HG03196 (cell line): ENCODE data around the gene SP9.
"Not testable (repeated sequence)": the region's sequence is repeated elsewhere in the genome, so short reads cannot be mapped to it uniquely, and the experiment has no call there.

Experiments used
- ATAC-seq: cut with Tn5 transposase; IDR thresholded peaks from one replicate; pipeline ENCODE4 v1.9.1; 2021; ENCODE audit not compliant: unreplicated experiment

Gene SP9

DNA sequence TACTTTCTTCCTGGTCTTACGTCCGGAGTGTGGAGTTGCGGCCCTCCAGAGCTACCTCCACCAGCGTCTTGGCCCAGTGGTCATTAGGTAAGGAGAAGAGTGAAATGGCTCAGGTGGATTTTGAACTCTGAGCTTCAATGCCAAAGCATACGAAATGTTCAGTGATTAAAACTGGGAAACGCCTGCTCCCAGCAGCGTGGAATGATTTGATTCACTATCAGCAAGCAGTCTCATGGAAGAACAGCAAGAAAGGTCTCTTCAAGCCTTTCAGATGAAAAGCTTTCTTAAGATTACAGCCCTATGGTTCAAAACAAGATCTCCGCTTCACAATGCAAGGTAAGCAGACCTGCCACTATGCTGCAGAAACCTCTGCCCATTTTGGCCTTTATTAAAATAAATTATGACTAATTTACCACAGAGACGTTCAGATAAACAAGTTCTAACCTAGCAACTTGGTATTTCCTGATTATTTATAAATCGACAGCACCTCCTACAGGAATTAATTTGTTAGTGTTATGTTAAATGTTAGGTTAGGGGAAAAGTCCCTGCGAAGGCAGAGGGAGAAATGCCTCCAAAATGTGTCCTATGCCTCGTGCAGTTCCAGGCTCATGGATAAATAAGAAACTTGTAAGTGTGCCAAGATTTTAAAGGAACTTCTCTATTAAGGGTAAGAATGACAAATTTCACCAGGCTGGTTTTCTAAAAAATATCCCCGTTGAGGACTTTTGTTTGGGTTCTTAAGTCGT lies 10.1 kb downstream of the SP9 start:
- ATAC-seq, result no peak

DNA sequence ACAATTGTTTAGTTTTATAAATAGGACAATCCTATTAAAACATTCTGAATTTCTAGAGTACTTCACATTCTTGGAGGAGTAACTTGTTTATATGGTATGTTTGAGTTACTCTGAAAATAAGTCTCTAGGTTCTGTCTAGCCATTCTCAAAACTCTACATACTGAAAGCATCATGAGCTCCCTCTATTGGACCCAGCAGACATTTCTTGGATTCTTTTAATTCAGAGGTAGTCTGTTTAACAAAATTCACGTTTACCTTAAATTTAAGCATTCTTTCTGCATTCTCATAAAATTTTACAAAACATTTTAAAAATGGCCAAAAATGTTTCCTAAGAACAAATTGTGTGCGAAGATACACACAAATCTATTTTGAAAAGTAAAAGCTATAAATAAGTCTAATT lies 15.3 kb downstream of the SP9 start:
- no peak for ATAC-seq

DNA sequence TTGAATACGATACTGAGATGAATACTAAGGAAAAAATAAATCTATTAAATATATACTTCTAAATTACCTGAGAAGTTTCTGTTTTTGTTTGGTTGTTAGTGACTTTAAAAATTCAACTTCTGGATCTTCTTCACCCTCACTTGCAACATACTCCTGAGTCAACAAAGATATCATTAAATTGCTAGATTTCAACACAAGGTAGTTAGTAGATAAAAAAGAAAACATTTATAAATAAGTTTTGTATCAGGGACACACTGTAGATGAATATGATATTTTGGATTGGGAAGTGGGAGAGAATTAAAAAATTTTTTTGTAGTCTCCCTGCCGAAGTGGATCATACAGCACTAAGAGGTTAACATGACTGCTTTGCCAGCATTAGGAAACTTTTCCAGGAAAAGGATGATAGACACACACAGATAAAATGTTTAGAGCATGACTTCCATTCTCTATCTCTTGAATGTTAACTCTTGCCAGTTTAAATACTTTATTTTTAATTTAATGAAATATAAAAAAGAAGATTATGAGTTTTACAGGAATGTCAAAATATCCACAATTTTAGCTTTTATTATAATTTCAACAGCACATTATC lies 15.9 kb downstream of the SP9 start:
- ATAC-seq, result no peak

DNA sequence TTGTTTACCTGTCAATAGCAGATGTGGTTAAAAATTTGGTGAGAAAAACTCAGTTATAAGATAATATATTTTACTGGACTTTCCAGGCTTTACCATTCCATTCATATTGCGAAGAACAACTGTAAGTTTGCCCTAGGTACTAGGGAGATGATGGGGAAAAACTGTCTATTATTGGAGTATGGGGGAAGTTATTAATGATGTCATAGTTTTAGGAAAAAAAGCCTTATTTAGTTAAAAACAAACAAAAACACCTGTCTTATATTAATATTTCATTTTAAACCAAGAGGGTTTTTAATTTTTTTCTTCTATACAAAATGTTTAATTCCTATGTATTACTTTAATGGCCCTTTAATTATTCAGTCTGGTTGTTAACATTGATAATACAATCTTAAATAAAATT lies 18.2 kb downstream of the SP9 start:
- ATAC-seq, result no peak

DNA sequence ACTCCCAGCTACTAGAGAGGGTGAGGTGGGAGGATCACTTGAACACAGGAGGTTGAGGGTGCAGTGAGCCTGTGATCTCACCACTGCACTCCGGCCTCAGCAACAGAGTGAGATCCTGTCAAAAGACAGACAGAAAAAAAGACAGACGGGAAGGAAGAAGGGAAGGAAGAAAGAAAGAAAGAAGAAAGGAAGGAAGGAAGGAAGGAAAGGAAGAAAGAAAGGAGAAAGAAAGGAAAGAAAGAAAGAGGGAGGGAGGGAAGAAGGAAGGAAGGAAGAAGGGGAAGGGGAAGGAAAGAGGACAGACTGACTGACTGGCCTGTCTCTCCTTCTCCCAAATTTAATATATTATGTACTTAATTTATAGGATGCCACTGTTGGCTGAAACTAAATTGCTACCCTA lies 21.6 kb downstream of the SP9 start:
- ATAC-seq, result no peak

DNA sequence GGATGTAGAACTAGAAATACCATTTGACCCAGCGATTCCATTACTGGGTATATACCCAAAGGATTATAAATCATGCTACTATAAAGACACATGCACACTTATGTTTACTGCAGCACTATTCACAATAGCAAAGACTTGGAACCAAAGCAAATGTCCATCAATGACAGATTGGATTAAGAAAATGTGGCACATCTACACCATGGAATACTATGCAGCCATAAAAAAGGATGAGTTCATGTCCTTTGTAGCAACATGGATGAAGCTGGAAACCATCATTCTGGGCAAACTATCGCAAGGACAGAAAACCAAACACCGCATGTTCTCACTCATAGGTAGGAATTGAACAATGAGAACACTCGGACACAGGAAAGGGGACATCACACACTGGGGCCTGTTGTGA lies 24.9 kb downstream of the SP9 start:
- not testable (repeated sequence) for ATAC-seq

DNA sequence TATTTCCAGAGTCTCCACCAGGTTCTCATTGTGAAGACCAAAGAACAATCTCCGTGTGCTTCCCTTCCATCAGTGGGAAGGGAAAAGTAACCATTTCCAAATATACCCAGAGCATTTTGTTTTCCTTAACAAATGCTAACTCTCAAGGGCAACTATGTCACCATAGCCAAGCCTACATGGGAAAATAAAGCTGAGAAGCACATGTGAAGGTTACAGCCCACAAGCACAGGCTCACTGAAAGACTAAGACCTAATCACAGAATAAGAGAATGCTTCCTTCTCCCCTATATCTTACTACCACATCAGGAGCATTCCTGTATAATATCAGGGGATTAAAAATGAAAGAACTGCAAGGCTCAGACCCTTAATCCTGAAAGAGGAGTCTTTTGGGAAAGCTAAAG lies 28.2 kb downstream of the SP9 start:
- no peak for ATAC-seq

DNA sequence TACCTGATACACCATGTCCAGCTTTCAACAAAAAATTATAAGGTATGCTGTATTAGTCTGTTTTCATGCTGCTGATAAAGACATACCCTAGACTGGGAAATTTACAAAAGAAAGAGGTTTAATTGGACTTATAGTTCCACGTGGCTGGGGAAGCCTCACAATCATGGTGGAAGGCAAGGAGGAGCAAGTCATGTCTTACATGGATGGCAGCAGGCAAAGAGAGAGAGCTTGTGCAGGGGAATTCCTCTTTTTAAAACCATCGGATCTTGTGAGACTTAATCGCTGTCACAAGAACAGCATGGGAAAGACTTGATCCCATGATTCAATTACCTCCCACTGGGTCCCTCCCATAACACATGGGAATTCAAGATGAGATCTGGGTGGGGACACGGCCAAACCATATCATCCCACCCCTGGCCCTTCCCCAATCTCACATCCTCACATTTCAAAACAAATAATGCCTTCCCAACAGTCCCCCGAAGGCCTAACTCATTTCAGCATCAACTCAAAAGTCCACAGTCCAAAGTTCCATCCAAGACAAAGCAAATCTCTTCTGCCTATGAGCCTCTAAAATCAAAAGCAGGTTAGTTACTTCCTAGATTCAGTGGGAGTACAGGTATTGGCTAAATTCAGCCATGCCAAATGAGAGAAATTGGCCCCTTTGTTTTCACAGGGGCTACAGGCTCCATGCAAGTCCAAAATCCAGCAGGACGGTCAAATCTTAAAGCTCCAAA lies 28.9 kb downstream of the SP9 start:
- ATAC-seq, result not testable (repeated sequence)

DNA sequence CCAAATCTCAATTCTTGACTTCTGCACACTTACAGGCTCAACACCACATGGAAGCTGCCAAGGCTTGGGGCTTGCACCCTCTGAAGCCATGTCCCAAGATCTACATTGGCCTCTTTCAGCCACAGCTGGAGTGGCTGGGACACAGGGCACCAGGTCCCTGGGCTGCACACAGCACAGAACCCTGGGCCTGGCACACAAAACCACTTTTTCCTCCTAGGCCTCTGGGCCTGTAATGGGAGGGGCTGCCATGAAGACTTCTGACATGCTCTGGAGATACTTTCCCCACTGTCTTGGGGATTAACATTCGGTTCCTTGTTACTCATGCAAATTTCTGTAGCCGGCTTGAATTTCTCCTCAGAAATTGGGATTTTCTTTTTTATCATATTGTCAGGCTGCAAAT lies 29.9 kb downstream of the SP9 start:
- ATAC-seq, result no peak

DNA sequence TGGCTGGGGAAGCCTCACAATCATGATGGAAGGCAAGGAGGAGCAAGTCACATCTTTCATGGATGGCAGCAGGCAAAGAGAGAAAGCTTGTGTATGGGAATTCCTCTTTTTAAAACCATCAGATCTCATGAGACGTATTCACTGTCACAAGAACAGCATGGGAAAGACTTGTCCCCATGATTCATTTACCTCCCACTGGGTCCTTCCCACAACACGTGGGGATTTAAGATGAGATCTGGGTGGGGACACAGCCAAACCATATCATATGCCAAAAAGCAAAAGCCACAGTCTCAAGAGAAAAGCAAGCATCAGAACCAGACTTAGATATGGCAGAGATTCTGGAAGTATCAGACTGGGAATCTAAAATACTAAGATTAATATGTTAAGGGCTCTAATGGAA lies 30.8 kb downstream of the SP9 start:
- ATAC-seq, result no peak

DNA sequence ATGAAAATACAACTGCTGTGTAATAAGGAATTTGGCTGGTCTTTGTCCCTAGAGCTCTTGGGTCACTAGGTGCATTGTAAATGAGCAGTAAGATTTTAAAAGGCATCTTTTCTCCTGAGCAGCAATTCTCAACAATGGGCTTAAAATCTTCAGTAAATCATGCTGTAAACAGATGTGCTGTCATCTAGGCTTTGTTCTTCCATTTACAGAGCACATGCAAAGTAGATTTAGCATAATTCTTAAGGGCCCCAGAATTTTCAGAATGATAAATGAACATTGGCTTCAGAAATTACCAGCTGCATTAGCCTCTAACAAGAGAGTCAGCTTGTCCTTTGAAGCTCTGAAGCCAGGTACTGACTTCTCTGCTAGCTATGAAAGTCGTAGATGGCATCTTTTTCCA lies 33.9 kb downstream of the SP9 start:
- ATAC-seq, result no peak

DNA sequence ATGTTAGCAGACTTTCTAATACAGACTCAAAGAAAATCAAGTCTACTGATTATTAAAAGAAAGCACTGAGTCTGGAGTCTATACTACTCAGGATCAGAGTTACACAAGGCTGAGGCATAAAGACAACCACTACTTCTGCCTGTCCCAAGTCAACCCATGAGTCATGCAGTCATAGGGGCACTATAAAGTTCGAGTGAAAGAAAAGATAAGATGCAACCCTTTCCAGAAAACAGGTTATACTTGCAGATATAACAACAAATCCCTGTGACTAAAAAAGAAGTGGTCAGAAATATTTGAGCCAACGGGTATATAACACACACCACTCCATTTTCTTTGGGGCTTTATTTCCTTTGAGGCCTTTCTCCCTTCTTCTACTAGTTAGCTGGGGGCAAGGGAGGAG lies 42.2 kb downstream of the SP9 start:
- ATAC-seq, result no peak

DNA sequence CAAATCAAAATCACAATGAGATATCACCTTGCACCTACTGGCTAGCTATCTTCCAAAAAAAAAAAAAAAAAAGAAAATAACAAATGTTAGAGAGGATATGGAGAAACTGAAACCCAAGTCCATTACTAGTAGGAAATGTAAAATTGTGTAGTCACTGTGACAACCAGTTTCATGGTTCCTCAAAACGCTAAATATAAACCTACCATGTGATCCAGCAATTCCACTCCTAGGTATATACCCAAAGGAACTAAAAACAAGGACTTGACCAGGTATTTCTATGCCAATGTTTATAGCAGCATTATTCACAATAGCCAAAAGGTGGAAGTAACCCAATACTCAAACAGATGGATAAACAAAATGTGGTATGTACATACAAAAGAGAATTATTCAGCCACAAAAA lies 49.0 kb downstream of the SP9 start:
- ATAC-seq, result no peak

DNA sequence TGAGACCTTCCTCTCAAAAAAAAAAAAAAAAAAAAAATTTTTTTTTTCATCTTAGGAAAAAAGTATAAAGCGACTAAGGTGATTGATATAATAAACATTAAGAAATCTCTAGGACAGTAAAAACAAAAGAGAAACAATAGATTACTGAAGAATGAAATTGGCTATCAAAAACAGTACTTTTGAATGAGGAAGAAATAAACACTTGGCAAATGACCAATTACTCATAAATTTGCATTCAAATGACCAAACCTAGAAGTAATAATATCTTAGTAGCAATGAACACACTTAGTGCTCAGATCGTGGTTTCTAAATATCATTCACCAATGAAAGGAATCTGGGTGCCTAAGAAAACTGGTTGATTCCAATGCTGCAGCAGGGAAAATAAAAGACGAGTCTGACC lies 50.4 kb downstream of the SP9 start:
- ATAC-seq, result no peak
